Large intestine (tissue), 3 donors: Measurements from ENCODE around the gene PHF21B. TPM values are rescaled to one million over a fixed set of nuclear protein-coding genes. Genes with fewer than 3 reads are reported as not detected.

ENCODE experiments used
- DNase-seq, 2 donors: peaks; one replicate each; pipeline versions ENCODE4 v3.0.0 to v3.0.0-alpha.2; 2013
- H3K27ac ChIP-seq: one replicate; pipeline ENCODE4 v1.5.1; 2013; ENCODE audit warnings: low read length
- H3K27me3 ChIP-seq: 2 replicates; pipeline ENCODE4 v1.6.1; 2013; ENCODE audit warnings: low read length; ENCODE audit not compliant: control insufficient read depth, insufficient read depth
- H3K36me3 ChIP-seq: 2 replicates; pipeline ENCODE4 v1.6.1; 2013; ENCODE audit warnings: low read length; ENCODE audit not compliant: control insufficient read depth, insufficient read depth
- H3K4me1 ChIP-seq: one replicate; pipeline ENCODE4 v1.6.1; 2013; ENCODE audit warnings: low read length; ENCODE audit not compliant: control insufficient read depth, insufficient read depth
- H3K4me3 ChIP-seq: one replicate; pipeline ENCODE4 v1.5.1; 2013; ENCODE audit warnings: low read length
- H3K9me3 ChIP-seq: one replicate; pipeline ENCODE4 v1.6.1; 2013; ENCODE audit warnings: mild to moderate bottlenecking, low read depth, low read length, moderate library complexity; ENCODE audit not compliant: control insufficient read depth
- WGBS: methylation state at CpG from one replicate; pipeline ENCODE4 v1.1.5; 2013; ENCODE audit warnings: low lambda C conversion rate; ENCODE audit not compliant: insufficient coverage; 5-methylcytosine and 5-hydroxymethylcytosine counted together
- polyA plus RNA-seq: library from polyadenylated mRNA; unstranded; fragments of 120-200 nt; gene quantifications from one replicate; pipeline ENCODE4 v1.2.1, GENCODE V29; 2013

PHF21B gene
- polyA plus RNA-seq, 1 donor = 0.63 TPM

DNA sequence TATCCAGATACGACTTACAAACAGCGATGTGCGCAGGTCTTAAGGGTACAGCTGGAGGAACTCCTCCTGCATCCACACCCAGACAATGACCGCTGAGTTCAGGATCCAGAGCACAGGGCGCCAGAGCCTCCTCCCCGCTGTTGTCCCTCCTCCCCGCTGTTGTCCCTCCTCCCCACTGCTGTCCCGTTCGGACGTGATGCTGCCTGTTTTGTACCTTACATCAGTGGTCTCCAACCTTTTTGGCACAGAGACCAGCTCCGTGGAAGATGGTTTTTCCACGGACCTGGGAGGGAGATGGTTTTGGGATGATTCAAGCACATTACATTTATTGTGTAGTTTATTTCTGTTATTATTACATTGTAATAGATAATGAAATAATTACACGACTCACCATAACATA, 62.0 kb downstream of the PHF21B start:
- WGBS = 78% methylated on average over 6 of the region's 13 CpGs
- H3K9me3 ChIP-seq = no peaks in the 10 kb centered on the region
- H3K27ac ChIP-seq = no peak overlapping the region
- H3K27me3 ChIP-seq = no peaks in the 10 kb centered on the region
- no peaks in the 10 kb centered on the region for H3K4me1 ChIP-seq
- DNase-seq = no peak
- H3K4me3 ChIP-seq = no peak overlapping the region
- no peaks in the 10 kb centered on the region for H3K36me3 ChIP-seq

DNA sequence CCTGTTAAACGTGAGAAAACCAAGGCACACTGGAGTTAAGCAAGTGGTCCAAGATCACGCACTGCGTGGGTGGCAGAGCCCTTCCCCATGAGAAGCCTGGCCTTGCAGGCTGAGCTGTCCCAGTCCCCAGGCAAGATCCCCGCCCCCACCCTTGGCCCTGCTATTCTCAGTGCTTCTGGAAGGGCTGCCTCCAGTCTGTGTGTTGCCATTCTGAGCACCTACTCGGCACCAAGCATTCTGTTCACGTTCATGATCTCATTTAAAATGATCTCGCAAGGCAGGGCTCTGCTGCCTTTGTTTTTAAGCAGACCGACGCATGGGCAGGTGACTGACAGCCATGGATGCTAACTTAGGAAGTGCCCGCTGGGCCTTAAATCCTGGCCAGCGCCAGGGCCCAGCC, 62.8 kb downstream of the PHF21B start:
- H3K27me3 ChIP-seq = no peaks in the 10 kb centered on the region
- H3K27ac ChIP-seq = no peak overlapping the region
- WGBS = 100% methylated on average over 1 of the region's 11 CpGs

DNA sequence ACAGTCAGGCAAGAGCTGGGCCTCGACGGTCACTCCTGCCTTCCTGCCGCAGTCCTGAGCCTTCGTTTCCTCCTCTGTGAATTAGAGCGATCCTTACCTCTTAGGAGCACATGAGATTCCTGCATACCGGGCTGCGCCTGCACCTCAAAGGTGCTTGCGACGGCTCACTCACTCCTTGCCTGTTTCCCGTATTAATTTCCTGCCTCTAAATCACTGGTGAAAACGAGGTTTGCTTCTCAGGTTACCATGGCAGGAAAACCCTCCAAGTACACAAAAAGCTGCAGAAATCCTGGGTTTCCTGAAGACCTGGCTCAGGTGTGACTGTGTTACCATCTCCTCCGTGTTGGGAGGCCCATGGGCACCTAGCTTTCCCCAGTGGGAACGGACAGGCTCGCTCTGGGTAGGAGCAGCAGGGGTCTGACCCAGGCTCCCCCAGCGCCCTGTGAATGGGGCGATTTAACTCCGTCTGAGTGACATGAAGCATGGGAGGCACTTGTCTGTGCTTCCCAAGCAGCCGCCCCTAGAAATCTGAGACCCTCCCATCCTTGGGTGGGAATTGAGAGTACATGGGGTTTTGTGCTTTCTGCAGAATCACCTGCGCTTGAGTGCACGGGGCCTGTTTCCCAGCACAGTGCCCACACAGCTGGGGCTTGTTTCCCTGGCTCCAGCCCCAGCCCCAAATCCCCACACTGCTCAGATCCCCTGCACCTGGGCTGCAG, 64.8 kb downstream of the PHF21B start:
- WGBS = no CpG with 5 or more reads among the region's 20 CpGs
- no peak for DNase-seq
- no peak overlapping the region for H3K4me3 ChIP-seq
- H3K4me1 ChIP-seq = no peaks in the 10 kb centered on the region
- H3K36me3 ChIP-seq = no peaks in the 10 kb centered on the region
- no peaks in the 10 kb centered on the region for H3K9me3 ChIP-seq
- no peak overlapping the region for H3K27ac ChIP-seq
- no peaks in the 10 kb centered on the region for H3K27me3 ChIP-seq

More for the DNA sequence above, 62.8 kb downstream of the PHF21B start:
- Histone ChIP-seq H3K4me1 (no peaks in the 10 kb centered on the region), H3K9me3 (no peaks in the 10 kb centered on the region), H3K36me3 (no peaks in the 10 kb centered on the region), H3K4me3 (no peak overlapping the region)
- DNase-seq = no peak

DNA sequence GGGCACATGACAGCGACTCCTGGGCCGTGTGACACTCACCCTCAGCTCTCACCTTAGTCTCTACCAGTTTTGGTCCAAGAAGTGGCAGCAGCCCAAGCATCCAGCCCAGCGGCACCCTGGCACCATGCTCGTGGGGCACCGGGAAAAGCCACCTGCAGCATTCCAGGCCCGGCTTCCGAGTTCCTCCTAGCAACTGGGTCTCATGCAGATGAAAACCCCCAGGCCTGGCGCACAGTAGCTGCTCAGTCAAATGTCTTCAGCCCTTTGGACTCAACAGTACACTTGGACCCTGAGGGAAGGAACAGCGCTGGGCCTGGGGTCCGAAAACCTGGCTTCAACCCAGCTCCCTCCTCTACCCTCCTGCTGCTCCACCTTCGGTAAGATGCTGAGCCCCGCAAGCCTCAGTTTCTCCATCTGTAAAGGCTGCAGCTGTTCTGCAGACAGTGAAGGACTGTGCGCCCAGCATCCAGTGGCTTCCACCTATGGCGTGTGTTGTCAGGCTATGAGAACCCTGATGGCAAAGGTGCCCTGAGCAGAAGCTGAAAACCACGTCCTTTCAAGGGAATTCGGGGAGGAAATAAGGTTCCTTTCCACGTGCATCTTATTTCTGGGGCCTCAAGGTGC, 66.0 kb downstream of the PHF21B start:
- Histone ChIP-seq H3K9me3 (no peaks in the 10 kb centered on the region), H3K27ac (no peak overlapping the region), H3K4me1 (no peaks in the 10 kb centered on the region), H3K27me3 (no peaks in the 10 kb centered on the region), H3K4me3 (no peak overlapping the region), H3K36me3 (no peaks in the 10 kb centered on the region)
- no peak for DNase-seq
- no CpG with 5 or more reads among the region's 17 CpGs for WGBS

DNA sequence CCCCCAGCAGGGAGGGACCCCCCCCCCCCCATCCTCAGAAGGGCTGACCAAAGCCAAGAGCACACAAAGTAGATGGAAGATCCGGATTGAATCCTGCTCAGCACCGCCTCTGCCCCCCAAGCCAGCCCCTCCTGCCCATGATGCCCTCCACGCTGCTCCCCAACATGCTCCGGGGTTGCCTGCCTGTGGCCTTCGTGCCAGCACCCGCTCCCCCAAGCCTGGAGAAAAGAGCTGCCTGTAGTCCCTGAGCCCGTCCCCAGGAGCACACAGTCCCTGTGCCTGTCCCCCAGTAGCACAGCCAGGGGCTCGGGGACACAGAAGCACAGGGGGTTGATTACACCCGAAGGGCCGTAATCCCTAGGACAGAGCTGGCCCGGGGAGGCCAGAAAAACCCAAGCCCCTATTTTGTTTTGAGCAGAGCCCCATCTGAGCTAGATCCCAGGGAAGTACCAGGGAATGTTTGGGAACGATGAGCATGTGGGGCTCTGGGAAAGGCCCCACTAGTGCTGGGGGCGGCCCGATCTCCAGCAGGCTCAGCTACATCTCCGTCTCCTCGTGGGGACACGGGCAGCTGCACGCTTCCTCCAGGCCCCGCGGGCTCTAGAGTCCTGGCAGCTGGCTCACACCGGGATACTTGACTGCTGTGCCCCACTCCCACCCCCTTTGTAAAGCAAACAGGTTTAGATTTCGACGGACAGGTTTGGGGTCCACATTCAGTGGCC, 66.7 kb downstream of the PHF21B start:
- WGBS = 83% methylated on average over 1 of the region's 23 CpGs
- Histone ChIP-seq H3K9me3 (no peaks in the 10 kb centered on the region), H3K4me1 (no peaks in the 10 kb centered on the region), H3K27me3 (no peaks in the 10 kb centered on the region), H3K4me3 (no peak overlapping the region), H3K36me3 (no peaks in the 10 kb centered on the region), H3K27ac (no peak overlapping the region)
- no peak for DNase-seq

DNA sequence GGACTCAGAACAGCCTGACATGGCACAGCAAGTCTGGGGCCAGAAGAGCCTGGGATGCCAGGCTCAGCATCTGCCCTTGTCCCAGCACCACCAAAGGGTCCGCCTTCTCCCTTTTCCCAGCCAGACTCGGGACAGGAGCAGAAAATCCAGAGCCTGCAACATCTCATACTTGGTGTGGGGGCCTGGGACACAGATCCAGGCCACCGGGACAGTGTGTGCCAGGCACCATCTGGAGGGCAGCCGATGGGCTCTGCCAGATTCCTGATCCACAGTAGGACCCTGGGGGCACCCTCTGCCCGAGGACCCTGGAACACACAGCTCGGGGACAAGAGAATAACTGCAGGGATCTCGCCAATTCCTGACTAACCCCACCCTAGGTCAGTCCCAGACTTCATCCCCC, 67.7 kb downstream of the PHF21B start:
- H3K4me3 ChIP-seq = no peak overlapping the region
- H3K9me3 ChIP-seq = no peaks in the 10 kb centered on the region
- H3K27me3 ChIP-seq = no peaks in the 10 kb centered on the region
- no peak overlapping the region for H3K27ac ChIP-seq
- no peak for DNase-seq
- H3K36me3 ChIP-seq = no peaks in the 10 kb centered on the region
- WGBS = no CpG with 5 or more reads among the region's 7 CpGs
- no peaks in the 10 kb centered on the region for H3K4me1 ChIP-seq

DNA sequence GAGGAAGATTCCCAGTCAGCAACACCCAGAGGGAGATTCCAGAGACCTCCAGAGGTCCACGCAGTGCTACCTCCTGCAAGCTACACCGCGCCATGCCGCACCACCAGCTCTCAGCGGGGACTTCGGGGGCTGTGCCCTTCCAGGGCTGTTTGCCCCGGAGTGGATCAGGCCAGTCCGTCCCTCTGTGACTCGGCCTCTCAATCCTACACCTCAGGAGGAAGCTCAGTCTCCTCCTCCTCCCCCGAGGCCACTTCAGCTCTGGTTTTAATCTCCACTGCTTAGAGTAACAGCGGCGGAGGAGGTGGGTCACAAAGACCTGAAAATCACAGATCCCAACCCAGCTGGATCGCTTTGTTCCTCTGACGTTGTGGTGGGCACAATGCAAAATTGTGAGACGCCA, 68.6 kb downstream of the PHF21B start:
- Histone ChIP-seq H3K27ac (no peak overlapping the region), H3K27me3 (no peaks in the 10 kb centered on the region), H3K4me3 (no peak overlapping the region), H3K4me1 (no peaks in the 10 kb centered on the region), H3K36me3 (no peaks in the 10 kb centered on the region), H3K9me3 (no peaks in the 10 kb centered on the region)
- no peak for DNase-seq
- WGBS = no CpG with 5 or more reads among the region's 15 CpGs

DNA sequence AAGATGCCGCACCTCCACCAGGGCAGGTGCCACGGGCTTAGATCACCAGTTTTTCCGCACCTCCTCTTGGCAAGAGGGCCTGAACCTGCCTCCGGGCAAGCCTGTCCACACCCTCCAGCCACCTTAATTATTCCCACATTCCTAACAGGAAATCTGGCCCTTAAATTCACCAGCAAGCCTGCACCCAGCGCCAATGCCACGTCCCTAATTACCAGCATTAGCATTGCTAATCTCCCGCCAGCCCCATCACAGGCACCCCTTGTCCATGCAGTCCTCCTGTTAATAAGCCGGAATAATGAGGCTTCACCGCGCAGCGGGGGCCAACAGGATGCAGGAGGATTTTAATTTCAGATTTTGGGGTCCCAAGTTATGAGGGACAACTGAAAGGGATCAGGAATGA, 69.7 kb downstream of the PHF21B start:
- no peak overlapping the region for H3K27ac ChIP-seq
- DNase-seq = no peak
- H3K9me3 ChIP-seq = no peaks in the 10 kb centered on the region
- WGBS = no CpG with 5 or more reads among the region's 11 CpGs
- no peak overlapping the region for H3K4me3 ChIP-seq
- no peaks in the 10 kb centered on the region for H3K36me3 ChIP-seq
- H3K4me1 ChIP-seq = no peaks in the 10 kb centered on the region
- no peaks in the 10 kb centered on the region for H3K27me3 ChIP-seq

DNA sequence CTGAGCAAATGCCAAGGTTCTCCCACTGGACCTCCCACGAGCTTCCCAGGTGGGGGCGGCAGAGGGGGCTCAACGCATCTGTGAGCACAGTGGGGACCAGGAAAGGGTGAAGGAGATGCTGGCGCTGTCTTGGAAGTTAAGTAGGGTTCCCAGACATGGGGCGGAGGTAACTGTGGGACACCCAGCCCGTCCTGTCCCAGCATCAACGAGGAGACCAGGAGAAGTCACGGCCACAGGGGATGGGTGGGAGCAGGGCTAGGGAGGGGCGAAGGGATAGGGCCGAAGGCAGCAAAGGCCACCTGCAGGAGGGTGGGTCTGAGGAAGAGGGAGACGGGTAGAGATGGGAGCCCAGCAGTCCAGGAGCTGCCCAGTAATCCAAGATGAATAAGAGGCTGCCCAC, 70.4 kb downstream of the PHF21B start:
- no CpG with 5 or more reads among the region's 11 CpGs for WGBS
- Histone ChIP-seq H3K36me3 (no peaks in the 10 kb centered on the region), H3K27me3 (no peaks in the 10 kb centered on the region), H3K27ac (no peak overlapping the region), H3K4me3 (no peak overlapping the region), H3K9me3 (no peaks in the 10 kb centered on the region), H3K4me1 (no peaks in the 10 kb centered on the region)
- DNase-seq = no peak

DNA sequence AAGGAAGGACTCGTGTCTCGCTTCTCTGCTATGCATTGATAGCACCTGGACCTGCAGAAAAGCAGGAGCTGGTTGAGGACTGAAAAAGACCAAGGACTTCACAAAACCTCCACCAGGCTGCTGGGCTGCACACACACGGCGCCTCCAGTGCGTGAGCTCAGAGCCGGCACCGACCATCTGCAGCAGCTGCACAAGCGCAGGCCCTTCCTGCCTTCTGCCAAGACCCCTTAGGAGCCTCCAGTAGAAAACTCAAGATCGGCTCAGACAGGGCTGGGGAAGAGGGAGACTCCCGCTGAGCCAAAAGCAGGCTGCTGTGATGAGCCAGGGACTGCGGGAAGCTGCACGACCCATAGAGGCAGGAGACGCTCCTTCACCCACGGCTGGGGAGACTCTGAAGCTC, 70.9 kb downstream of the PHF21B start:
- DNase-seq = no peak

More for the DNA sequence above, 70.9 kb downstream of the PHF21B start:
- Histone ChIP-seq H3K36me3 (no peaks in the 10 kb centered on the region), H3K4me1 (no peaks in the 10 kb centered on the region), H3K27ac (no peak overlapping the region), H3K27me3 (no peaks in the 10 kb centered on the region), H3K9me3 (no peaks in the 10 kb centered on the region), H3K4me3 (no peak overlapping the region)
- no CpG with 5 or more reads among the region's 14 CpGs for WGBS
